Smooth muscle cell (in vitro differentiated cells): ENCODE results near the gene RHCG. TPM values are rescaled to one million over a fixed set of nuclear protein-coding genes. Genes with fewer than 3 reads are reported as not detected.
"Not testable (repeated sequence)": the region's sequence is repeated elsewhere in the genome, so short reads cannot be mapped to it uniquely, and the experiment has no call there.

Source experiments
- DNase-seq: peaks from one replicate; lab custom pipeline; 2025; ENCODE audit not compliant: unreplicated experiment; lab: John Stamatoyannopoulos, UW
- H2AFZ ChIP-seq: fragments of 200-600 bp; sonication (generic); 2 replicates; pipeline ENCODE4 v1.6.0; 2016; ENCODE audit warnings: antibody characterized with exemption, low read depth, mild to moderate bottlenecking
- H3F3A ChIP-seq: fragments of 200-600 bp; sonication (generic); 2 replicates; pipeline ENCODE4 v1.6.0; 2017; ENCODE audit warnings: antibody characterized with exemption, low read depth
- H3K27ac ChIP-seq: fragments of 200-600 bp; sonication (generic); 2 replicates; pipeline ENCODE4 v1.5.1; 2016; ENCODE audit warnings: low read depth, mild to moderate bottlenecking
- H3K27me3 ChIP-seq: fragments of 200-600 bp; sonication (generic); 2 replicates; pipeline ENCODE4 v1.6.1; 2016; ENCODE audit warnings: low read depth, mild to moderate bottlenecking
- H3K36me3 ChIP-seq: fragments of 200-600 bp; sonication (generic); 2 replicates; pipeline ENCODE4 v1.5.1; 2016; ENCODE audit warnings: low read depth
- H3K4me1 ChIP-seq: fragments of 200-600 bp; sonication (generic); 2 replicates; pipeline ENCODE4 v1.5.1; 2016; ENCODE audit warnings: low read depth
- H3K4me2 ChIP-seq: fragments of 200-600 bp; sonication (generic); 2 replicates; pipeline ENCODE4 v1.6.0; 2016; ENCODE audit warnings: mild to moderate bottlenecking
- H3K4me3 ChIP-seq: fragments of 200-600 bp; sonication (generic); 2 replicates; pipeline ENCODE4 v1.5.1; 2016; ENCODE audit warnings: mild to moderate bottlenecking
- H3K79me2 ChIP-seq: fragments of 200-600 bp; sonication (generic); 2 replicates; pipeline ENCODE4 v1.6.0; 2016; ENCODE audit warnings: low read depth, mild to moderate bottlenecking
- H3K9ac ChIP-seq: fragments of 200-600 bp; sonication (generic); 2 replicates; pipeline ENCODE4 v1.6.0; 2016; ENCODE audit warnings: low read depth
- H3K9me3 ChIP-seq: fragments of 200-600 bp; sonication (generic); replicated peaks from 2 replicates; pipeline ENCODE4 v1.5.1; 2016; ENCODE audit warnings: low read depth
- H4K20me1 ChIP-seq: fragments of 200-600 bp; sonication (generic); 2 replicates; pipeline ENCODE4 v1.6.0; 2016; ENCODE audit warnings: low read depth
- WGBS: methylation state at CpG from one replicate; pipeline ENCODE4 v1.1.7; 2016; ENCODE audit warnings: low lambda C conversion rate; 5-methylcytosine and 5-hydroxymethylcytosine counted together
- polyA plus RNA-seq: library from polyadenylated mRNA; unstranded; fragments of >200 nt; fragmentation: Nextera tagmentation; extraction: Ambion mirVana; gene quantifications from 2 replicates; pipeline ENCODE4 v1.2.1, GENCODE V29; 2016
- total RNA-seq: library from RNA; depleted of rRNA; stranded (reverse); fragments of >200 nt; gene quantifications from 2 replicates; pipeline ENCODE4 v1.2.3, GENCODE V29; 2014
- TF ChIP-seq, protein P1 (sequence below): fragments of 200-600 bp; sonication (generic); IDR thresholded peaks from 2 replicates; pipeline ENCODE4 v1.5.1; 2017; ENCODE audit warnings: borderline replicate concordance, mild to moderate bottlenecking, antibody characterized with exemption; ENCODE audit not compliant: insufficient read depth, poor library complexity, severe bottlenecking

RHCG gene
- total and polyA plus RNA-seq, 2 experiments from 2014 or later = 10.9 to 12.0 TPM

DNA sequence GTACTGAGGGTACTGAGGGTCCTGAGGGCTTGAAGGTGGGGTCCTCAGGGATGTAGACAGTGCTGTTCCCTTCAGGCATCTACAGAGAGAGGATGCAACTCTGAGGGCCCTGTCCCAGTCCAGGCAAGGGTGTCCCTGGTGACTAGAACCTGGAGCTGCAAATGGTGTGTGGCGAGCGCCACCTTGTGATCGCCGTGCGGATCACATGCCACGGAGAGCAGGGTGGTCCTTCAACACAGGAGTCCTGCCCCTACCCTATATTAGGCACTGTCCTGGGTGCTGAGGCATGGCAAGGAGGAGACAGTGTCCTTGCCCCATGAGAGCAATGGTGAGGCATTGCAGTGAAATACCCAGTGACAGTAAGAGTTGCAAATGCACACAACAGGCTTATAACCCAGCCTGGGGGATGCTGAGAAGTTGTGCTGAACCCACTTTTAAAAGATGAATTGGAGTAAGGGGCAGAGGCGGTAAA is 23.6 kb downstream of the RHCG start:
- TF ChIP-seq, protein P1, sequence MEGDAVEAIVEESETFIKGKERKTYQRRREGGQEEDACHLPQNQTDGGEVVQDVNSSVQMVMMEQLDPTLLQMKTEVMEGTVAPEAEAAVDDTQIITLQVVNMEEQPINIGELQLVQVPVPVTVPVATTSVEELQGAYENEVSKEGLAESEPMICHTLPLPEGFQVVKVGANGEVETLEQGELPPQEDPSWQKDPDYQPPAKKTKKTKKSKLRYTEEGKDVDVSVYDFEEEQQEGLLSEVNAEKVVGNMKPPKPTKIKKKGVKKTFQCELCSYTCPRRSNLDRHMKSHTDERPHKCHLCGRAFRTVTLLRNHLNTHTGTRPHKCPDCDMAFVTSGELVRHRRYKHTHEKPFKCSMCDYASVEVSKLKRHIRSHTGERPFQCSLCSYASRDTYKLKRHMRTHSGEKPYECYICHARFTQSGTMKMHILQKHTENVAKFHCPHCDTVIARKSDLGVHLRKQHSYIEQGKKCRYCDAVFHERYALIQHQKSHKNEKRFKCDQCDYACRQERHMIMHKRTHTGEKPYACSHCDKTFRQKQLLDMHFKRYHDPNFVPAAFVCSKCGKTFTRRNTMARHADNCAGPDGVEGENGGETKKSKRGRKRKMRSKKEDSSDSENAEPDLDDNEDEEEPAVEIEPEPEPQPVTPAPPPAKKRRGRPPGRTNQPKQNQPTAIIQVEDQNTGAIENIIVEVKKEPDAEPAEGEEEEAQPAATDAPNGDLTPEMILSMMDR = peak; percentile 71
- no peak overlapping the region for H3K9ac ChIP-seq
- H3K9me3 ChIP-seq = no peaks in the 10 kb centered on the region
- no peak overlapping the region for H3K4me3 ChIP-seq
- no peak overlapping the region for H2AFZ ChIP-seq
- H3K79me2 ChIP-seq = no peaks in the 10 kb centered on the region
- peaks cover 9% of the 10 kb centered on the region for H3K4me1 ChIP-seq
- H3F3A ChIP-seq = no peaks in the 10 kb centered on the region
- H3K36me3 ChIP-seq = no peaks in the 10 kb centered on the region
- H4K20me1 ChIP-seq = no peaks in the 10 kb centered on the region
- H3K27ac ChIP-seq = no peak overlapping the region
- H3K27me3 ChIP-seq = peaks cover 55% of the 10 kb centered on the region
- 11% methylated on average over 7 of the region's 7 CpGs for WGBS
- peak; percentile 12 for DNase-seq
- H3K4me2 ChIP-seq = no peak overlapping the region

DNA sequence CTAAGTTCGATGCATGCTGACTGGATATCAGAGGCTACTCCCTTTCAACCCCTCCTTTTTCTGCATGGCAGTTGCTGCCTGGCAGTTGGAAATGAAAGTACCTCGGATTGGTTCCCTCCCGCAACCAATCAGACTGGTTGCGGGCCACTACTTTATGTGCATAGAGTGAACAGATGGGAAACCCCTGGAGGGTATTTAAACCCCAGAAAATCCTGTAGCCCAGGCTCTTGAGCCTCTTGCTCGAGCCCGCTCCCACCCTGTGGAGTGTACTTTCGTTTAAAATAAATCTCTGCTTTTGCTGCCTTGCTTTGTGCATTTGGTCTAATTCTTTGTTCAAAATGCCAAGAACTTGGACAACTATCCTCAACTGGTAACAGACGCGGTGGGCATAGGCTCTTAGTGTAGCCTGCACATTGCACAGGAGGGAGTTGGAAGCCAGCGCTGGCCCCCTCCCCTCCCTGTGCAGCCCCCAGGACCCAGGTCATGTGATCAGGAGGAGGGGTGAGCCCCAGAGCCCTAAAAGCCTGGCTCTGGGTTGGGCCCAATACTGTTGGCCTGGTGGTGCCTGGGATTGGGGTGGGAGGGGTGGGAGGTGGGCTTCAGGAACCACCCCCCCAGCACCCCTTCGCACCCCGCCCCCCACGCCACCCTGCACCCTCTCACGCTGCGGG is 26.8 kb downstream of the RHCG start:
- TF ChIP-seq, protein P1 = no peak
- no peaks in the 10 kb centered on the region for H3K79me2 ChIP-seq
- H3K4me2 ChIP-seq = no peak overlapping the region
- H3K36me3 ChIP-seq = no peaks in the 10 kb centered on the region
- DNase-seq = no peak
- peaks cover 25% of the 10 kb centered on the region for H3K27me3 ChIP-seq
- no peak overlapping the region for H3K27ac ChIP-seq
- H4K20me1 ChIP-seq = no peaks in the 10 kb centered on the region
- no peak overlapping the region for H3K4me3 ChIP-seq
- H2AFZ ChIP-seq = no peak overlapping the region
- no peaks in the 10 kb centered on the region for H3F3A ChIP-seq
- peaks cover 9% of the 10 kb centered on the region for H3K4me1 ChIP-seq
- no peaks in the 10 kb centered on the region for H3K9me3 ChIP-seq
- H3K9ac ChIP-seq = no peak overlapping the region
- WGBS = 80% methylated on average over 10 of the region's 15 CpGs

DNA sequence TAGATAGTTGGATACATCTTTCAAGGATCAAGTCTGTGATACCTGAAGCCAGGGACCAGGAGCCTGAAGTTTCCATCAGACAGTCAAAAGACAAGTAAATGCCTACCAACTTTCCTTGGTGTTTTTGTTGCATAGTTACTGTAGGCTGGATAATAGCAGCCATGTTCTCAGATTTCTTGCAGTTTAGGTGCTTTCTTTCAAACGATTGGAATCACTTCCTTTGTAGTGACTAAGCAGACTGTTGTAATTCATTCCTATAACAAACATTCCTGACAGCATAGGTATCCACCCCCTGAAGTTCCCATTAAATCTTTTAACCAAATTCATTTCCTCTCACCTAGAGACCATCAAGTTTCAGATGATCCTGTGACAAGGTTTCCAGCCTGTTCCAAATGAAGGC is 27.6 kb downstream of the RHCG start:
- not testable (repeated sequence) for H3K79me2 ChIP-seq, H3K4me1 ChIP-seq, H3K9ac ChIP-seq, H3K9me3 ChIP-seq, H3K27ac ChIP-seq, H2AFZ ChIP-seq, H3K4me2 ChIP-seq, H3K4me3 ChIP-seq, H3K36me3 ChIP-seq, DNase-seq, H4K20me1 ChIP-seq, H3F3A ChIP-seq
- peaks cover 18% of the 10 kb centered on the region for H3K27me3 ChIP-seq
- 30% methylated on average over 1 of the region's 1 CpG for WGBS

DNA sequence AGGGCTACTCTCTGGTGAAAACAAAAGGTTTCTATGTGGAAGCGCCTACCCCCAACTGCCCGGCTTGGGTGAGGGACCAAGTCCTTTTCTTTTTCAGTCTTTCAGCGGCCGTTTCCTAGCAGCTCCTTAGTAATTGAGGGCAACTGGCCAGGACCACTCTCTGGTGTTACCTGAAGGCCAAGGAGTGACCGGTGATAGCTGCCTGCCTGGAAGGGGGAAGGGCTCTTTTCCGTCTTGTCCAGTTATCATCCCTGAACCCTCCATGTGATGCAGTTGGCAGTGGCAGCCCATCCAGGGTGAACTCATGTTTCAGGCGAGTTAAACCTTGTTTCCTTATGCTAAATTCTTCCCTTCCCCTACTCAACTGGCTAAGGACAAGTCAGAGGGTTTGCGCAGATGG is 33.3 kb downstream of the RHCG start:
- Histone ChIP-seq H3F3A (no peaks in the 10 kb centered on the region), H3K4me3 (no peak overlapping the region), H3K27ac (no peak overlapping the region), H3K4me1 (peaks cover 8% of the 10 kb centered on the region), H3K9me3 (no peaks in the 10 kb centered on the region), H3K79me2 (no peaks in the 10 kb centered on the region), H3K27me3 (no peaks in the 10 kb centered on the region), H2AFZ (no peak overlapping the region), H3K4me2 (no peak overlapping the region), H3K36me3 (no peaks in the 10 kb centered on the region), H3K9ac (no peak overlapping the region), H4K20me1 (no peaks in the 10 kb centered on the region)
- DNase-seq = no peak
- TF ChIP-seq, protein P1 = no peak
- 94% methylated on average over 8 of the region's 8 CpGs for WGBS
